HG03135 (cell line): Measurements from ENCODE around the gene PARP15.
"Not testable (repeated sequence)": the region's sequence is repeated elsewhere in the genome, so short reads cannot be mapped to it uniquely, and the experiment has no call there.

Source experiments
- ATAC-seq: cut with Tn5 transposase; IDR thresholded peaks from one replicate; pipeline ENCODE4 v1.9.1; 2021; ENCODE audit warnings: mild to moderate bottlenecking, moderate library complexity; ENCODE audit not compliant: unreplicated experiment

Gene PARP15

DNA sequence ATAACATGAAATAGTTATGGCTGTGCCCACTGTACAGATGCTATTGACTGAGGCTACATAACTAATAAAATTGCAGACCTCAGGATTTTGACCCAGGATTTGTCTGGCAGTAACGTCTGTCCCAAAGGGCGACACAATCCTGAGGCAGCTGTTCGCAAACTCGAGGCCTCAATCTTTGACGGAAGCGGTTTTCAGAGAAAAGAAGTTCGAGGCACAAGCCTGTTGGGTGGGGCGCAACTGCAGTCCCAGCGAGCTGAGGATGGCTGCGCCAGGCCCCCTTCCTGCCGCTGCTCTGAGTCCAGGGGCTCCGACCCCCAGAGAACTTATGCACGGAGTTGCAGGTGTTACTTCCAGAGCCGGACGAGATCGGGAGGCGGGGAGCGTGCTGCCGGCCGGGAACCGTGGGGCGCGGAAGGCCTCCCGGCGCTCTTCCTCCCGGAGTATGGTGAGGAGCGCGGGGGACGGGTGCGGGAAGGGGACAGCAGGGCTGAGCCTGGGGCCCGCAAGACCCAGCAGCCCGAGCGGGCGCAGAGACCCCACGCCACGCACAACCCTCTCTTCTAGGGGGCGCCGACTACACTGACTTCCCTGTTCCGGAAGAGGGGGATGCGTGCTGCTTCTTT lies at the start of gene PARP15:
TSS of gene PARP15 (plus strand) at position 242 of the 623 bp plus-strand sequence. CDS start at position 260, 18 bp downstream.
- ATAC-seq: no peak

DNA sequence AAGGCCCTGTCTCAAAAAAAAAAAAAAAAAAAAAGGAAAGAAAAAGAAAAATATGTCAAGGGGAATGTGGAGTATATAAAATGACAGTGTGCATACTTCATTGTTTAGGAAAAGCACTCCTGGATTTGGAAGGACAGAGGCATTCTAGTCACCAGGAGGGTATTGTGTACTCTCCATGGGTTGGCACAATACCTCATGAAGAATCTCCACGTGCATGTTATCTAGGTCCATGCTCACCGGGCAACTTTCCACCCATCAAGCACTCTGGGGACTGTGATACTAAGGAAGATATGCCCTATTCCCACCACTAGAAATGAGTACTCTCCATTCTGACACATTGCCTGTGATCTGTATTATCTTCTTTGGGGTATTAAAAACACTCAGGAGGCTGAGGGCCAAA lies 47.3 kb upstream of the PARP15 start:
- ATAC-seq: no peak

DNA sequence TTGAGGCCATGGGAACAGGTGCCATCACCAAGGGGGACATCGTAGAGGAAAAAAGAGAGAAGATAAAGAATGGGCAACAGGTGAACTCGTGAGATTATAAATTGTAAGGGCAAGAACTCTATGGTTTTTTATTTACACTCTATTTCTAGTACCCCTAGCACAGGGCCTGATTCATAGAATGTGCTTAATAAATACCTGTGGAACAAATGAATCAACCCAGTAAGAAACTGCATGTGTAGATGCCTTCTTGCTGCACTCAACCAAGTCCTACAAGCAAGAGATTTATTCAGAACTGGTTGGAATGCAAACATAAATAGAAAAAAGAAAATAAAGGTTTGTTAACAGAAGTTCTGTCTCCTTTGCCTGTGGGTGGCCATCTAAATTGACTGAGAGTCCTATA lies 44.0 kb upstream of the PARP15 start:
- ATAC-seq: no peak

DNA sequence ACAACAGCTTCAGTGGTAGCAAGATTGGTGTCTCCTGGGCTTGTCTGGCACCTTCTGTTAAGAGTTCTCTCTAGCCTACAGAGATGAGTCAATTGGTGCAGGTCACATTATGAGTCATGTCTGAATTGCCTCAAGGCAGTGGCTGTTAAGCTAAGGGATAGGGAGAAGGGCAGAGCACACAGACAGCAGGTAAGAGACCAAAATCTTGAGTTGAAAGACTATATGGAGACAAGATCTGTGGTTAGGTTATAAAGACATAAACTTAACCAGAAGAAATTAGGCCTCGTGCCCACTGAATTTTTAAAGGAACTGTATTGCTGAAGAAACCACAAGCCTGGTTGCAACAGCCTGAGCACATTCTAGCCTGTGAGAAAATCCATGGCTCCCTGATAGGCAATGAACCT lies 43.5 kb upstream of the PARP15 start:
- ATAC-seq: peak; percentile 96

DNA sequence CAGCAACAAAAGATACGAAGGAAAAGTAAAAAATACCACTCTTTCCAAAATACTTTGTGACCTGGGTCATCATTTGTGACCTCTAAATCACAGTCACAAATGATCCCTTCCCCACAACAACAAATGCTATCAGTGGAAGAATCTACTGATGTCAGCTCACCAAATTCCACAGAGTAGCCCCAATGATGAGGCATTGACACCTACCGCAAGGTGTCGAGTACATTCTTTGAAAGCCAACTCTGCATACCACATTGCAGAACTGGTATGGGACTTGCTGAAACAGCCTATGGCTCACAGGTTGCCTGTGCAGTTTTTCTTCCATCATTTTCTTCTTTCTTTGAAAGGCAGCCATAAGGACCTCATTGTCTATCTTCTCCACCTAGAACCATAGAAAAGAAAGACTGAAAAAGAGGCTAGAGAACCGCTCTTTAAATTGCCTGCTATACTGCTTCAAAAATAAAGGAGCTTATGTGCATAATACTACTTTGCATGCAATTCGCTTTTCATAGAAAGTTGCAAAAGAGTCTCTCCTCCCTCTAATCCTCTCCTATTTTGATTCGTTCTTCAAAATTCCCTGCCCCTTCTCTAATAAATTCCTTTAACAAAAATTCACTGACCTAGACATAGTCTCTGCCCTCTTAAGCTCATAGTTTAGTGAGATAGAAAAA lies 41.4 kb upstream of the PARP15 start:
- no peak for ATAC-seq

DNA sequence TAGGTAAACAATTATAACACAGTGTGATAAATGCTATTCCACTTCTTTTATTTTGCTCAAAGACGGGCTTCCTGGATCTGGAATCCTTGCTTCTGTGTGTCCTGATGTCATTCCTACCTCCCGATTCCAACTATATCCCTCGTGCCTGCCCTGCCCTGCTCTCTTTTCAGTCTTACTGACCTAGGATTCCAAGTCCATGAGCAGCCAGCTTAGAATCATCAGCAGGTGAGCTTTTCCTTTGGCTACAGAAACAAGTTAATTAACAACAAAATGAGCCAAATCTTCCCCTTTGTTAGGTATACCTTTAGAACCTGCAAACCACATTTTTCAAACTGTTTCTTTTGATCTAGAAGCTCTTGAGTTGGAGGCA lies 40.8 kb upstream of the PARP15 start:
- ATAC-seq: no peak

DNA sequence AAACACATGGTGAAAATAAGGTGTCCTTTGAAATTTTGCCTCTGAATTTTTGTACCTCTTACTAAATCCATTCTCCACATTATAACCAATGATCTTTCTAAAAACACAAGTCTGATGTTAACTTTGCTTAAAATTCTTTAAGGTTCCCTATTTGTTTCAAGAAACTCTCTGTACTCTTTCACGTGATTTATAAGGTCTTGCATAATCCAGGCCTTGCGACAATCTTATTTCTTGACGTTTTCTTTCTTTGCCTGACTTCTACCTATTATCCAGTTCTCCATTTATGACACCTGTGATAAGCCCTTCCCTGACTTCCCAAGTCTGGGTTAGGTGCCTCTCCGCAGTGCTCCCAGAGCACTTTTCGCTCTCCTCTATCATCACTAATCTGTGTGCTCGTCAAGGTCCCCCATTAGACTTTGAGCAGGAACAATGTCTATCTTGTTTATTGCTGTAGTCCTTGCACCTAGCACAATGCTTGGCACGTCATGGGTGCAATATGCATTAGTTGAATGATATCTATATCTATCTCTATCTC lies 38.4 kb upstream of the PARP15 start:
- ATAC-seq: no peak

DNA sequence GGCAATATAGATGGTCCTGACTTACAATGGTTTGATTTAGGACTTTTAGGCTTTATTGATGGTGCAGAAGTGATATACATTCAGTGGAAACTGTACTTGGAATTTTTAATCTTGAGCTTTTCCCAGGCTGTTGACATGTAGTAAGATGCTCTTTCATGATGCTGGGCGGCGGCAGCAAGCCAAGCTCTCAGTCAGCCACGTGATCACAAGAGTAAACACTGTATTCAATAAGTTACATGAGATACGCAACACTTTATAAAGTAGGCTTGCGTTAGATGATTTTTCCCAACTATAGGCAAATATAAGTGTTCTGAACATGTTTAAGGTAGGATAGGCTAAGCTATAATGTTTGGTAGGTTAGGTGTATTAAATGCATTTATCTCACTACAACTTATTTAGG lies 31.3 kb upstream of the PARP15 start:
- no peak for ATAC-seq

DNA sequence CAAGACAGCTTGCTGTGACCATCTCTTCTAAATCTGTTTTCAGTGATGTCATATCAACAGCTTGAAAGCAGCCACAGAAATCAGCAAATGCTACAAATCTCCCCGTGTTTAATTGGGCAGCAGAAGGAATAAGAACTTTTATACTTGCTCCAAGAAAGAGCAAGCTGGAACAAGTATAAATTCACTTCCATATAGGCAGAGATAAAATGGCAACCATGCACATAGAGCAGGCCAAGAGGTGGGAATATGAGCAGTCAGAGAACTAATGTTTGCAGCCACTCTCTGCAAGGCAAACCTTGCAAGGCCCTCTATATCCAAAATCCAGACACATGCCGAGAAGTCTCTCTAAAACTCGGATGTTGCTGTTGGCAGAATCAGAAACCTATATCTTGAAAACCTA lies 29.4 kb upstream of the PARP15 start:
- ATAC-seq: no peak

DNA sequence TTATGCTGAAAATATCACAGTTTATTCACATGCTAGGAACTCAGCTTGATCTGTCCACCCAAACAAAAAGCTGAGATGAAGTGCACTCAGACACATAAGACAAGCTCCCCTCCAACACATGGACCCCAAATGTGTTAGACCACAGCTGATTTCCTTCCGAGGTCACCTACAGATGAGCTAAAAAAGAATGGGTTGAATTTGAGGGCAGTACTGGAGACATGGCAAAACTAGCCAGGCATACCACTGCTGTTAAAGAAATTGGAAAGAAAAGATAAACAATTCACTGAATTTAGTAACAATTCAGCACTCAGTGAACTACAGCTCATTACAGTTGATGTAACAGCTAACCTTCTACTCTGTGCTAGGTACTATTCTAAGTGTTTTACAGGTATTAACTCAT lies 28.8 kb upstream of the PARP15 start:
- ATAC-seq: no peak

DNA sequence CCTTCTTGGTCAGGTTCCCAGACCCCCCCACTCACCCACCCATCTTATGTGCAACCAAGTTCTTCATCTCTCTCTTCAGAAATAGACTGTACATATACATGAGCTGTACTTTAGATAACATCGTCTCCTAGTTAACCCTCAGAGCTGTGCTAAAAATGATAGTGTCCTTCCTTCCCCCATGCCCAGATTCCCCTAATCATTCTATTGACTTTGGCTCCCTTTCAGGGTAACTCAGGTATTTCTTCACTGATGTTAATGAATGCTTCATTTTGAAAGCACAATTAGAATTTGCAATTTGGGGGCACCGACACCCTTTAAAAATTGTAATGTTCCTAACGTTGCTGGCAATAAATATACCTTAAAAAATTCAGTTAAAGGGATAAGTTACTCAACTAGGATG lies 24.3 kb upstream of the PARP15 start:
- ATAC-seq: no peak

DNA sequence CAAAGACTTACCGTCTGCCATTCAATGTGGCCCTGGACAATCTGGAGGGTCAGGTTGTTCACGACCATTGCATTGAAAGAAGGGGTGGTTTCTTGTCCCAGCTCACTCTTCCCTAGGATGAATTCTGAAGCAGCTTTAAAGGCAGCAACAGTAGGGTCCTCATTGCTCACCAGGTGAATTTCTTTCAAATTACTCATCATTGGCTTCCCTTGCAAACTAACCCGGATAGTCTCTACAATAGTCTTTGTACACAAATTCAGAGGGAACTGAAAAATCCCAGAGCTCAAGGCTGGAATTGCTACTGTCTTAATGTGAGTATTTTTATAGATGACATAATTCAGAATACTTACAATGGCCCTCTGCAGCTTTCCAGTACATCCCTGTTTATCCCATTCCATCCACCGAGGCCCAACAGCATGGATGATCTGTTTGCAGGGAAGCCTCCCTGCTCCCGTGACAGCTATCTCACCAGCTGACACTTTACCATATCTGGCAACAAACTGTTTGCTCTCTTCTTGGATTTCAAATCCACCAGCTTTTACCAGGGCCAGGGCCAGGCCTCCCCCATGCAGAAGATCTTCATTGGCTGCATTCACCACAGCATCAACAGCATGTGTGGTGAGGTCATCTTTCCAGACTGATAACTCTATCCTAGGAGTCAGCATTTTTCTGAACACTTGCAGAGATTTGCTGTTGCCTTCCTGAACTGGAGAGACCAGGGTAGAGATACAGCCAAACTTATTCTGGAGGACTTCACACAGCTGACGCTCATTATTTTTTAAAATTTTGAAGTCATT lies 22.0 kb upstream of the PARP15 start:
- no peak for ATAC-seq

DNA sequence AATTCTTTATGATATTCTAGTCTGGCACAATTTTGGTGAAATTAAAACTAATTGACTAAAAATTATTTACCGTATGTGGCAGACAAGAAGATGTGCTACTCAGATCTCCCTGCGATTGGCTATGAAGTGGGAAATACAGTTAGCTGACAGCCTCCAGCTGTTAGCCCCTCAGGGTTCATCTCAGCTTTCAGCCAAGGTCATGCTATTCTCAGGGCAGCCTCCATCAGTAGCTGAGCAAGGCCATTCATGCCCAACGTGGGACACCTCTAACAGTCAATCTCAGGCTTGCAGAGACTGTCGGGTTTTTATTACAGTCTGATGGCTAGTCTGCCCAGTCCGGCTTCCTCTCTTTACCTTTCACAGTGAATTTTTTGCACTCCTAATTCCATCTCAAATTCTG lies 20.1 kb upstream of the PARP15 start:
- ATAC-seq: no peak

DNA sequence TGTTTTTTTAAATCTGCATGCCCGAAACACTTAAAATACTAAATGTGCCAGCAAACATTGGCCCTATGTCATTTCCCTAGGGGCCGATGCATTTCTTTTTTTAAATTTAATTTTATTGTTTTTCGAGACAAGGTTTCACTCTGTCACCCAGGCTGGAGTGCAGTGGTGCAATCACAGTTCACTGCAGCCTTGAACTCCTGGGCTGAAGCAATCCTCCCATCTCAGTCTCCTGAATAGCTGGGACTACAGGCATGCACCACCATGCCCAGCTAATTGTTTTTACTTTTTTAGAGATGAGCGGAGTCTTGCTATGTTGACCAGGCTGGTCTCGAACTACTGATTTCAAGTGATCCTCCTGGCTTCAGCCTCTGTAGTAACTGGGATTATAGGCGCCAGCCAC lies 18.8 kb upstream of the PARP15 start:
- ATAC-seq: no peak

DNA sequence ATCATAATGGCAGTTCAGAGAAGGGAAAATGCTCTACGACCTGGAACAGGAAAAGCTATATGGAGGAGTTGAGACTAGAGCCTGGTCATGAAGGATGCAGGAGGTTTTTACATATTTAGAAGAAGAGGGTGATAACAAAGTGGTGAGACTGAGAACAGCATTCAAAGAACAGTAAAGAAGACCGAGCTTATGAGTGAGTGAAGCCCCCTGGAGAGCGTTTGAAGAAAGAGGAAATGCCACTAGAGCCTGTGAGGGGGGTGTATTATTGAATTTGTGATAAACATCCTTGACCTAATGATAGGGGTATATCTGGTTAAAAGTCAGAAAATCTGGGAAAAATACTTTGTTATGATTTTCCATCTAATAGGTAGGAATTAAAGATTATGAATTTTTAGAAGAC lies 17.5 kb upstream of the PARP15 start:
- ATAC-seq: no peak

DNA sequence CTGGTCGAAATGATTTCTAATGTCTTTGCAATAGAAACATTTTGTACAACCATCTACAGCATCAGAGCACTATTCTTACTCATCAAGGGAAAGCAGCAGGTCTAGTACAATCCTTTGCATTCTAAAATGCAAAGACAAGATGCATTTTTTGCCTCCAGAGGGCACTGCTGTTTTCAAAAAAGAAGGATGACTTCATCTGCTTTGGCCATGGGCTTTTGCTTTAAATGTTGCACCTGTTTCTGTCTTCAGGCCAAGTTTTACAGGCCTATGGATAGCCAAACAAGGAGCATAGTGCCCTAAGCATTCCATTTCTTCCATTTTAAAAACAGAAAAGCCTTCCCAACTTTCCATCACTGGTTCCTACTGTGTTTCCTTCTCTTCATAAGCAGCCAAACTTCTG lies 16.8 kb upstream of the PARP15 start:
- ATAC-seq: no peak

DNA sequence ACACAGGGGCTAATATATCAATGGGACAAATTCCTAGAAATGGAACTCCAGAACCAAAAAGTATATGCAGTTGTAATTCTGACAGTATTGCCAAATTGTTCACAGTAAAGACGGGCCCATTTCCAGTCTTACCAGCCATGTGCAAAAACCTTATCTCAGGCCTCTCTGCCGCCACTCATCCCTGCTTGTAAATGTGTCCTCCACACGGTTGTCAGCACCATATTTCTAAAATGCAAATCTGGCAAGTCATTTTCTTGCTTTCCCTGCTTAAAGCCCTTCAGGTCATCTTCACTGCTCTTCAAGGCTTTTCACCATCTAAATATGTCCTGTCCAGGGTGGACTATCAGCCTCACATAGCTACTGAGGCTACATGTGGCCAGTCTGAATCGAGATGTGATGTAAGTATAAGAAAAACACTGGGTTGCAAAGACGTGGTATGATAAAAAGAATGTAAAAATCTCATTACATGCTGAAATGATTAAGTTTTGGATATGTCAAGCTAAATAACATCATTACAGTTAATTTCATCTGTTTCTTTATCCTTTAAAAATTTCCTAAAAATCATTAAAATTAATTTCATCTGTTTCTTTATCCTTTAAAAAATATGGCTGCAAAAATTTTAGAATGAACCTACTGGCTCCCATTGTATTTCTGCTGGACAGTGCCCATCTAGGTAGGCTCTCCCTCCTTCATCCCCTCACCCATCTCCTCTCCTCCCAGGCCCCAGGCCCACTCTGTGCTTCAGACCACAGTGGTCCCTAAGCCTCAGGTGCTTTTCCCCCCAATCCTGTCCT lies 14.3 kb upstream of the PARP15 start:
- no peak for ATAC-seq

DNA sequence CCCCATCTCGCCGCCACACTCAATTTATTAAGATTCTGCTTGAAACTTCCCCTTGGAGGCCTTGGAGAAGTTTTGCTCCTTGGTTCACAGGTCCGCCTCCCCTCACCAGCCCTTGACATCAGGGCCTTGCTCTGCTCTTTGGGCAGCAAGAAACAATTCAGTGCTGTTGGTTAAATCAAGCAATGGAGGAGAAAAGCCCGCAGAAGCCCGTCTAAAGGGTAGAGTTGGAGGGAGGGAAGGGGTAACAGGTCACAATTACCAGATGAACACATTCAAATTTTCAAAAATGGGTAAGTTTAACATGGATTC lies 13.8 kb upstream of the PARP15 start:
- peak; percentile 21 for ATAC-seq

DNA sequence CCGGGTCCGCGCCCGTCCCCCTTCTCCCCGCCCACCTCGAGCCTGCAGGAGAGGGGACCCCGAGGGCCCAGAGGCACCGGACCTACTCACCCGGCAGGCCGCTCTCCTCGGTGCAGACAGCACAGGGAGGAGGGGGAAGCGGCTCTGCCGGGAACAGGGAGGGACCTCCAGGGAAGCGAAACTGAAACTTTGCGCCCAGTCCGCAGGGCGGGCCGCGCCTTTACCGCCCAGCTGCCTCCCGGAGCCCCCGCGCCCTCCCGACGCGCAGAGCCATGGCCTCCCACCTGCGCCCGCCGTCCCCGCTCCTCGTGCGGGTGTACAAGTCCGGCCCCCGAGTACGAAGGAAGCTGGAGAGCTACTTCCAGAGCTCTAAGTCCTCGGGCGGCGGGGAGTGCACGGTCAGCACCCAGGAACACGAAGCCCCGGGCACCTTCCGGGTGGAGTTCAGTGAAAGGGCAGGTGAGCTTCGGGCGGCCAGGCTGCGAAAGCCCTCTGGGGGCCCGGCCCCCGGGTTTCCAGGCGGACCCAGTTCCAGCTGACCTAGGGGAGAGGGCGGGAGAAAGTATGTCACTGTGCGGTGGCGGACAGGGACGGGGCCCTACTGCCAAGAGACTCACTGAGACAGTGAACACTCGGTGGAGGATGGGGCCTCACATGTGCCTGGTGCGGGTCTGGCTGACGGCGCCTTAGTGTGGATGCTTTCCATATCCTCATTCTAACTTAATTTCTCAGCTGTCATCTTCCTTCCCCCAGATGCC lies 13.1 kb upstream of the PARP15 start, which contains the start of the genes DTX3L and PARP9:
TSS of gene DTX3L (plus strand) at position 184 of the 758 bp plus-strand sequence. CDS start at position 273, 89 bp downstream.
TSS of gene PARP9 (minus strand) at position 146 of the 758 bp plus-strand sequence. CDS start 4,680 bp downstream, outside the sequence.
- ATAC-seq: peak; percentile 70

DNA sequence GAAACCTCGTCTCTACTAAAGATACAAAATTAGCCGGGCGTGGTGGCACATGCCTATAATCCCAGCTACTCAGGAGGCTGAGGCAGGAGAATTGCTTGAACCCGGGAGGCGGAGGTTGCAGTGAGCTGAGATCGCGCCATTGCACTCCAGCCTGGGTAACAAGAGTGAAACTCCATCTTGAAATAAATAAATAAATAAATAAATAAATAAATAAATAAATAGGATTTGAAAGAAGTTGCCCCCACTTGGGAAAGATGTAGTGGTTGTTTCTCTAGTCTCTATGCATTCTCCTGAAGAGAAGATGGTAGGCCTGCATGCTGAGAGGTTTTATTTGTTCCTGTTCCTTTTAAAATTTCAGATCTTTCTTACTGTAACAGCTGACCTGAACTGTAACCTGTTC lies 9.3 kb upstream of the PARP15 start:
- not testable (repeated sequence) for ATAC-seq
